Heart left ventricle (tissue), 13 donors: ENCODE data around the gene TMEM128.

ENCODE experiments used
- POLR2A ChIP-seq, 2 donors: fragments of 450-650 bp; IDR thresholded peaks; one replicate each; pipeline ENCODE4 v1.6.1; 2017; ENCODE audit warnings: antibody characterized with exemption in 2 of 2, mild to moderate bottlenecking in 2 of 2, moderate library complexity in 2 of 2
- TF ChIP-seq, protein P1 (sequence below), 12 donors: fragments of 200-600 bp; sonication (generic) in 4 of 12; IDR thresholded peaks; one replicate each; pipeline versions ENCODE4 v1.5.0 to v1.8.0; 2018 to 2022; ENCODE audit warnings: antibody characterized with exemption in 12 of 12, mild to moderate bottlenecking in 5 of 12
- donor health status: ischemic (EF 13 %, LVEDD 7.1; RV severe dilation, severe dysfunction).
- donor health status: DM: no; HTN: yes; CAD: no.
- donor health status: DM: no; HTN: no; CAD: no.
- donor health status: ischemic (EF 25% LVEDD 6.9; RV normal size, moderate dysfunction).
- donor health status: ischemic (EF 25% LVEDD 5.7; RV mildly dilated, moderate dysfunction).
- donor health status: ischemic (EF 35%, LVEDD 5.7; RV mildly dilated, moderate dysfunction).
- donor health status: nonischemic (EF 11% LVEDD 7.7; RV severe dilation, severe dysfunction).
- donor health status: DM: yes; HTN: yes; CAD: no.
- donor health status: PGD.
- donor health status: ischemic (EF 29% LVEDD 5.4; RV normal size, mild dysfunction).
- donor health status: nonischemic (EF 23%, LVEDD 6.1; RV moderate dilation, normal function).

GRCh38 chr4:4277531-4277930, 29.5 kb upstream of the TMEM128 start:
- TF ChIP-seq, protein P1, sequence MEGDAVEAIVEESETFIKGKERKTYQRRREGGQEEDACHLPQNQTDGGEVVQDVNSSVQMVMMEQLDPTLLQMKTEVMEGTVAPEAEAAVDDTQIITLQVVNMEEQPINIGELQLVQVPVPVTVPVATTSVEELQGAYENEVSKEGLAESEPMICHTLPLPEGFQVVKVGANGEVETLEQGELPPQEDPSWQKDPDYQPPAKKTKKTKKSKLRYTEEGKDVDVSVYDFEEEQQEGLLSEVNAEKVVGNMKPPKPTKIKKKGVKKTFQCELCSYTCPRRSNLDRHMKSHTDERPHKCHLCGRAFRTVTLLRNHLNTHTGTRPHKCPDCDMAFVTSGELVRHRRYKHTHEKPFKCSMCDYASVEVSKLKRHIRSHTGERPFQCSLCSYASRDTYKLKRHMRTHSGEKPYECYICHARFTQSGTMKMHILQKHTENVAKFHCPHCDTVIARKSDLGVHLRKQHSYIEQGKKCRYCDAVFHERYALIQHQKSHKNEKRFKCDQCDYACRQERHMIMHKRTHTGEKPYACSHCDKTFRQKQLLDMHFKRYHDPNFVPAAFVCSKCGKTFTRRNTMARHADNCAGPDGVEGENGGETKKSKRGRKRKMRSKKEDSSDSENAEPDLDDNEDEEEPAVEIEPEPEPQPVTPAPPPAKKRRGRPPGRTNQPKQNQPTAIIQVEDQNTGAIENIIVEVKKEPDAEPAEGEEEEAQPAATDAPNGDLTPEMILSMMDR (IDR thresholded peaks at IDR 0.05) = no peak
- TF ChIP-seq POLR2A (IDR thresholded peaks at IDR 0.05) = no peak
